Measurements from ENCODE around the gene ORC1. TPM values are rescaled to one million over a fixed set of nuclear protein-coding genes. Genes with fewer than 3 reads are reported as not detected.

The ORC1 gene
- total and polyA plus RNA-seq, 2 experiments from 2014 or later = 15.1 to 55.0 TPM

DNA sequence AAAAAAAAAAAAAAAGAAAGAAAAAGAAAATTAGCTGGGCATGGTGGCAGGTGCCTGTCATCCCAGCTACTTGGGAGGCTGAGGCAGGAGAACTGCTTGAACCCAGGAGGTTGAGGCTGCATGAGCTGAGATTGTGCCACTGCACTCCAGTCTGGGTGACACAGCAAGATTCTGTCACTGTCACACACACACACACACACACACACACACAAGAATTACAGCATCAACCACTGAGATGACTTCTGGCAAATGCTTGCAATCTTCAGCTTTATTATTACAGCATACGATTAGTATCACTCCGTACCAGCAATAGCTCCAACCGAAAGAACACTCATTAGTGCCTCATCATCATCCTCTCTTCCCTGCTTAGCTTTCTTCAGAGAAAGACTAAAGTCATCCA, 4.6 kb downstream of the ORC1 start:
- no peaks in the 10 kb centered on the region for H3K27me3 Mint-ChIP-seq (ENCODE audit: insufficient read depth, low read depth, poor library complexity)
- peaks cover 11% of the 10 kb centered on the region; the same call in 1 of the 3 replicates for H3K4me1 Mint-ChIP-seq
- Histone ChIP-seq H3K9me2 (ENCODE audit: insufficient read depth) (no peaks in the 10 kb centered on the region), H3F3A (replicated peaks; ENCODE audit: low read depth) (peaks cover 11% of the 10 kb centered on the region; the same call in 1 of the 2 replicates), H3K4me3 (no peak overlapping the region), H3K79me2 (replicated peaks; ENCODE audit: insufficient read depth) (peaks cover 74% of the 10 kb centered on the region), H3K27ac (ENCODE audit: low read depth) (no peak overlapping the region), H3K27me3 (ENCODE audit: insufficient read depth) (no peaks in the 10 kb centered on the region), H2AFZ (no peak overlapping the region), H3K4me2 (no peak overlapping the region), H3K4me1 (ENCODE audit: insufficient read depth) (peaks cover 10% of the 10 kb centered on the region), H4K20me1 (replicated peaks; ENCODE audit: insufficient read depth) (peaks cover 45% of the 10 kb centered on the region), H3K36me3 (ENCODE audit: insufficient read depth) (peaks cover 60% of the 10 kb centered on the region)
- DNase-seq (ENCODE audit: low spot score) (no peak), ATAC-seq (no peak)
- peaks cover 80% of the 10 kb centered on the region for H3K36me3 Mint-ChIP-seq (ENCODE audit: low read depth)
- TF ChIP-seq, protein P1, sequence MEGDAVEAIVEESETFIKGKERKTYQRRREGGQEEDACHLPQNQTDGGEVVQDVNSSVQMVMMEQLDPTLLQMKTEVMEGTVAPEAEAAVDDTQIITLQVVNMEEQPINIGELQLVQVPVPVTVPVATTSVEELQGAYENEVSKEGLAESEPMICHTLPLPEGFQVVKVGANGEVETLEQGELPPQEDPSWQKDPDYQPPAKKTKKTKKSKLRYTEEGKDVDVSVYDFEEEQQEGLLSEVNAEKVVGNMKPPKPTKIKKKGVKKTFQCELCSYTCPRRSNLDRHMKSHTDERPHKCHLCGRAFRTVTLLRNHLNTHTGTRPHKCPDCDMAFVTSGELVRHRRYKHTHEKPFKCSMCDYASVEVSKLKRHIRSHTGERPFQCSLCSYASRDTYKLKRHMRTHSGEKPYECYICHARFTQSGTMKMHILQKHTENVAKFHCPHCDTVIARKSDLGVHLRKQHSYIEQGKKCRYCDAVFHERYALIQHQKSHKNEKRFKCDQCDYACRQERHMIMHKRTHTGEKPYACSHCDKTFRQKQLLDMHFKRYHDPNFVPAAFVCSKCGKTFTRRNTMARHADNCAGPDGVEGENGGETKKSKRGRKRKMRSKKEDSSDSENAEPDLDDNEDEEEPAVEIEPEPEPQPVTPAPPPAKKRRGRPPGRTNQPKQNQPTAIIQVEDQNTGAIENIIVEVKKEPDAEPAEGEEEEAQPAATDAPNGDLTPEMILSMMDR (conservative IDR thresholded peaks at IDR 0.05; ENCODE audit: low read depth in 2 of 2) = no peak
- TF ChIP-seq EZH2phosphoT487 (IDR thresholded peaks at IDR 0.05; ENCODE audit: unreplicated experiment) = no peak
- TF ChIP-seq STAT1 (IDR thresholded peaks at IDR 0.05; ENCODE audit: unreplicated experiment) = no peak
- TF ChIP-seq, protein P2, sequence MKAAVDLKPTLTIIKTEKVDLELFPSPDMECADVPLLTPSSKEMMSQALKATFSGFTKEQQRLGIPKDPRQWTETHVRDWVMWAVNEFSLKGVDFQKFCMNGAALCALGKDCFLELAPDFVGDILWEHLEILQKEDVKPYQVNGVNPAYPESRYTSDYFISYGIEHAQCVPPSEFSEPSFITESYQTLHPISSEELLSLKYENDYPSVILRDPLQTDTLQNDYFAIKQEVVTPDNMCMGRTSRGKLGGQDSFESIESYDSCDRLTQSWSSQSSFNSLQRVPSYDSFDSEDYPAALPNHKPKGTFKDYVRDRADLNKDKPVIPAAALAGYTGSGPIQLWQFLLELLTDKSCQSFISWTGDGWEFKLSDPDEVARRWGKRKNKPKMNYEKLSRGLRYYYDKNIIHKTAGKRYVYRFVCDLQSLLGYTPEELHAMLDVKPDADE (IDR thresholded peaks at IDR 0.05) = no peak
- TF ChIP-seq POLR2AphosphoS5 (IDR thresholded peaks at IDR 0.05; ENCODE audit: low read depth) = no peak
- TF ChIP-seq, protein P3, sequence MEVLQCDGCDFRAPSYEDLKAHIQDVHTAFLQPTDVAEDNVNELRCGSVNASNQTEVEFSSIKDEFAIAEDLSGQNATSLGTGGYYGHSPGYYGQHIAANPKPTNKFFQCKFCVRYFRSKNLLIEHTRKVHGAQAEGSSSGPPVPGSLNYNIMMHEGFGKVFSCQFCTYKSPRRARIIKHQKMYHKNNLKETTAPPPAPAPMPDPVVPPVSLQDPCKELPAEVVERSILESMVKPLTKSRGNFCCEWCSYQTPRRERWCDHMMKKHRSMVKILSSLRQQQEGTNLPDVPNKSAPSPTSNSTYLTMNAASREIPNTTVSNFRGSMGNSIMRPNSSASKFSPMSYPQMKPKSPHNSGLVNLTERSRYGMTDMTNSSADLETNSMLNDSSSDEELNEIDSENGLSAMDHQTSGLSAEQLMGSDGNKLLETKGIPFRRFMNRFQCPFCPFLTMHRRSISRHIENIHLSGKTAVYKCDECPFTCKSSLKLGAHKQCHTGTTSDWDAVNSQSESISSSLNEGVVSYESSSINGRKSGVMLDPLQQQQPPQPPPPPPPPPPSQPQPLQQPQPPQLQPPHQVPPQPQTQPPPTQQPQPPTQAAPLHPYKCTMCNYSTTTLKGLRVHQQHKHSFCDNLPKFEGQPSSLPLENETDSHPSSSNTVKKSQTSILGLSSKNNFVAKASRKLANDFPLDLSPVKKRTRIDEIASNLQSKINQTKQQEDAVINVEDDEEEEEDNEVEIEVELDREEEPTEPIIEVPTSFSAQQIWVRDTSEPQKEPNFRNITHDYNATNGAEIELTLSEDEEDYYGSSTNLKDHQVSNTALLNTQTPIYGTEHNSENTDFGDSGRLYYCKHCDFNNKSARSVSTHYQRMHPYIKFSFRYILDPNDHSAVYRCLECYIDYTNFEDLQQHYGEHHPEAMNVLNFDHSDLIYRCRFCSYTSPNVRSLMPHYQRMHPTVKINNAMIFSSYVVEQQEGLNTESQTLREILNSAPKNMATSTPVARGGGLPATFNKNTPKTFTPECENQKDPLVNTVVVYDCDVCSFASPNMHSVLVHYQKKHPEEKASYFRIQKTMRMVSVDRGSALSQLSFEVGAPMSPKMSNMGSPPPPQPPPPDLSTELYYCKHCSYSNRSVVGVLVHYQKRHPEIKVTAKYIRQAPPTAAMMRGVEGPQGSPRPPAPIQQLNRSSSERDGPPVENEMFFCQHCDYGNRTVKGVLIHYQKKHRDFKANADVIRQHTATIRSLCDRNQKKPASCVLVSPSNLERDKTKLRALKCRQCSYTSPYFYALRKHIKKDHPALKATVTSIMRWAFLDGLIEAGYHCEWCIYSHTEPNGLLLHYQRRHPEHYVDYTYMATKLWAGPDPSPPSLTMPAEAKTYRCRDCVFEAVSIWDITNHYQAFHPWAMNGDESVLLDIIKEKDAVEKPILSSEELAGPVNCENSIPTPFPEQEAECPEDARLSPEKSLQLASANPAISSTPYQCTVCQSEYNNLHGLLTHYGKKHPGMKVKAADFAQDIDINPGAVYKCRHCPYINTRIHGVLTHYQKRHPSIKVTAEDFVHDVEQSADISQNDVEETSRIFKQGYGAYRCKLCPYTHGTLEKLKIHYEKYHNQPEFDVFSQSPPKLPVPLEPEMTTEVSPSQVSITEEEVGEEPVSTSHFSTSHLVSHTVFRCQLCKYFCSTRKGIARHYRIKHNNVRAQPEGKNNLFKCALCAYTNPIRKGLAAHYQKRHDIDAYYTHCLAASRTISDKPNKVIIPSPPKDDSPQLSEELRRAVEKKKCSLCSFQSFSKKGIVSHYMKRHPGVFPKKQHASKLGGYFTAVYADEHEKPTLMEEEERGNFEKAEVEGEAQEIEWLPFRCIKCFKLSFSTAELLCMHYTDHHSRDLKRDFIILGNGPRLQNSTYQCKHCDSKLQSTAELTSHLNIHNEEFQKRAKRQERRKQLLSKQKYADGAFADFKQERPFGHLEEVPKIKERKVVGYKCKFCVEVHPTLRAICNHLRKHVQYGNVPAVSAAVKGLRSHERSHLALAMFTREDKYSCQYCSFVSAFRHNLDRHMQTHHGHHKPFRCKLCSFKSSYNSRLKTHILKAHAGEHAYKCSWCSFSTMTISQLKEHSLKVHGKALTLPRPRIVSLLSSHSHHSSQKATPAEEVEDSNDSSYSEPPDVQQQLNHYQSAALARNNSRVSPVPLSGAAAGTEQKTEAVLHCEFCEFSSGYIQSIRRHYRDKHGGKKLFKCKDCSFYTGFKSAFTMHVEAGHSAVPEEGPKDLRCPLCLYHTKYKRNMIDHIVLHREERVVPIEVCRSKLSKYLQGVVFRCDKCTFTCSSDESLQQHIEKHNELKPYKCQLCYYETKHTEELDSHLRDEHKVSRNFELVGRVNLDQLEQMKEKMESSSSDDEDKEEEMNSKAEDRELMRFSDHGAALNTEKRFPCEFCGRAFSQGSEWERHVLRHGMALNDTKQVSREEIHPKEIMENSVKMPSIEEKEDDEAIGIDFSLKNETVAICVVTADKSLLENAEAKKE (CRISPR knock-in tag; IDR thresholded peaks at IDR 0.05) = no peak
- TF ChIP-seq NANOG (IDR thresholded peaks at IDR 0.05; ENCODE audit: borderline replicate concordance) = no peak
- no peak for TF ChIP-seq ZNF331 (CRISPR knock-in tag; IDR thresholded peaks at IDR 0.05; ENCODE audit: low read depth)
- TF ChIP-seq ZNF114 (CRISPR knock-in tag; IDR thresholded peaks at IDR 0.05) = no peak
- no peak for TF ChIP-seq EZH2 (IDR thresholded peaks at IDR 0.05; ENCODE audit: low read depth, unreplicated experiment)
- TF ChIP-seq JUNB (IDR thresholded peaks at IDR 0.05; ENCODE audit: unreplicated experiment) = no peak
- TF ChIP-seq CREB1 (CRISPR knock-in tag; IDR thresholded peaks at IDR 0.05; ENCODE audit: low read depth) = no peak
- H3K27ac Mint-ChIP-seq = no peak overlapping the region; the same call in 1 of the 2 replicates
- no peak overlapping the region for H3K4me3 Mint-ChIP-seq
- no peaks in the 10 kb centered on the region for H3K9me3 Mint-ChIP-seq

Measured in GM23338 (cell line).